Measurements from ENCODE around the gene NHSL1. TPM values are rescaled to one million over a fixed set of nuclear protein-coding genes. Genes with fewer than 3 reads are reported as not detected.

NHSL1 gene
- total and polyA plus RNA-seq, 9 of the 15 experiments (the other 6 are each of a cell fraction or from before 2014, with no cell fraction given), result 0.09 to 0.20 TPM; not detected in 7

- in situ Hi-C loops (cut with MboI), result no loop called here
- no peaks in the 10 kb centered on the region for H3K4me1 ChIP-seq (replicated peaks in 1 of 2; ENCODE audit: control insufficient read depth in 2 of 2, insufficient read depth in 2 of 2, low read length in 2 of 2)
Measured at GRCh38 chr6:138507977-138508675, 8.8 kb upstream of the NHSL1 start.

GRCh38 chr6:138504764-138505689 is 5.7 kb upstream of the NHSL1 start:
- Histone ChIP-seq H3K4me3 (no peak overlapping the region), H3K9me3 (replicated peaks; ENCODE audit: control insufficient read depth, insufficient read depth, low read depth, low read length) (no peaks in the 10 kb centered on the region), H2AFZ (ENCODE audit: low read depth, low read length) (no peak overlapping the region), H3K27me3 (ENCODE audit: control insufficient read depth in 2 of 2, insufficient read depth in 2 of 2, low read length in 2 of 2) (no peaks in the 10 kb centered on the region; a peak in 1 of 5 replicates), H4K20me1 (replicated peaks; ENCODE audit: control insufficient read depth, insufficient read depth, low read length) (no peaks in the 10 kb centered on the region), H3K4me1 (replicated peaks in 1 of 2; ENCODE audit: control insufficient read depth in 2 of 2, insufficient read depth in 2 of 2, low read length in 2 of 2) (no peaks in the 10 kb centered on the region), H3K36me3 (ENCODE audit: control insufficient read depth, insufficient read depth, low read length) (no peaks in the 10 kb centered on the region), H3K79me2 (ENCODE audit: control insufficient read depth, insufficient read depth, low read length) (no peaks in the 10 kb centered on the region), H3K27ac (ENCODE audit: extremely low read depth, low read depth, low read length) (no peak overlapping the region), H3K9ac (ENCODE audit: insufficient read depth in 1 of 2, low read depth in 2 of 2, low read length in 2 of 2) (no peak overlapping the region), H3K4me2 (ENCODE audit: insufficient read depth, low read length) (no peak overlapping the region), H3K9me1 (ENCODE audit: control insufficient read depth, insufficient read depth, low read length) (no peaks in the 10 kb centered on the region)
- in situ Hi-C loops (cut with MboI) (no loop called here), intact Hi-C loops (cut with micrococcal nuclease) (no loop called here)
- WGBS (ENCODE audit: insufficient coverage, low coverage, missing lambda C conversion rate), result under 1% methylated on average over 14 of the region's 14 CpGs
- POLR2A ChIA-PET, result interaction anchor here (0.8 kb wide), 1 partner anchor 8 kb away, joined by 4 read pairs; no protein-coding TSS in a partner anchor
- CTCF ChIA-PET (ENCODE audit: low intra/inter-chr PET ratio), result no interaction called here
- DNase-seq (ENCODE audit: extremely low read depth in 1 of 4, low spot score in 3 of 4) (no peak), FAIRE-seq (no peak), ATAC-seq (no peak)
- no TSS peak for BruUV-seq (replicated peaks)
- TF ChIP-seq, protein P1, sequence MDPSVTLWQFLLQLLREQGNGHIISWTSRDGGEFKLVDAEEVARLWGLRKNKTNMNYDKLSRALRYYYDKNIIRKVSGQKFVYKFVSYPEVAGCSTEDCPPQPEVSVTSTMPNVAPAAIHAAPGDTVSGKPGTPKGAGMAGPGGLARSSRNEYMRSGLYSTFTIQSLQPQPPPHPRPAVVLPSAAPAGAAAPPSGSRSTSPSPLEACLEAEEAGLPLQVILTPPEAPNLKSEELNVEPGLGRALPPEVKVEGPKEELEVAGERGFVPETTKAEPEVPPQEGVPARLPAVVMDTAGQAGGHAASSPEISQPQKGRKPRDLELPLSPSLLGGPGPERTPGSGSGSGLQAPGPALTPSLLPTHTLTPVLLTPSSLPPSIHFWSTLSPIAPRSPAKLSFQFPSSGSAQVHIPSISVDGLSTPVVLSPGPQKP (CRISPR knock-in tag; IDR thresholded peaks at IDR 0.05), result no peak
- TF ChIP-seq CBFB (CRISPR knock-in tag; IDR thresholded peaks at IDR 0.05) (no peak), CEBPB (tag; IDR thresholded peaks at IDR 0.05) (no peak), PHTF2 (CRISPR knock-in tag; IDR thresholded peaks at IDR 0.05) (no peak), JUND (IDR thresholded peaks at IDR 0.05; ENCODE audit: borderline replicate concordance, low read depth, low read length) (no peak), JUND (tag; IDR thresholded peaks at IDR 0.05; ENCODE audit: borderline replicate concordance, low read depth, low read length) (no peak)
- TF ChIP-seq, protein P2, sequence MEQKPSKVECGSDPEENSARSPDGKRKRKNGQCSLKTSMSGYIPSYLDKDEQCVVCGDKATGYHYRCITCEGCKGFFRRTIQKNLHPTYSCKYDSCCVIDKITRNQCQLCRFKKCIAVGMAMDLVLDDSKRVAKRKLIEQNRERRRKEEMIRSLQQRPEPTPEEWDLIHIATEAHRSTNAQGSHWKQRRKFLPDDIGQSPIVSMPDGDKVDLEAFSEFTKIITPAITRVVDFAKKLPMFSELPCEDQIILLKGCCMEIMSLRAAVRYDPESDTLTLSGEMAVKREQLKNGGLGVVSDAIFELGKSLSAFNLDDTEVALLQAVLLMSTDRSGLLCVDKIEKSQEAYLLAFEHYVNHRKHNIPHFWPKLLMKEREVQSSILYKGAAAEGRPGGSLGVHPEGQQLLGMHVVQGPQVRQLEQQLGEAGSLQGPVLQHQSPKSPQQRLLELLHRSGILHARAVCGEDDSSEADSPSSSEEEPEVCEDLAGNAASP (IDR thresholded peaks at IDR 0.05), result no peak

More at GRCh38 chr6:138507977-138508675, 8.8 kb upstream of the NHSL1 start:
- no peaks in the 10 kb centered on the region for H3K79me2 ChIP-seq (ENCODE audit: control insufficient read depth, insufficient read depth, low read length)
- H4K20me1 ChIP-seq (replicated peaks; ENCODE audit: control insufficient read depth, insufficient read depth, low read length), result no peaks in the 10 kb centered on the region
- no peaks in the 10 kb centered on the region for H3K36me3 ChIP-seq (ENCODE audit: control insufficient read depth, insufficient read depth, low read length)
- H3K9me1 ChIP-seq (ENCODE audit: control insufficient read depth, insufficient read depth, low read length), result no peaks in the 10 kb centered on the region
- no peak overlapping the region for H3K9ac ChIP-seq (ENCODE audit: insufficient read depth in 1 of 2, low read depth in 2 of 2, low read length in 2 of 2)
- DNase-seq (ENCODE audit: extremely low read depth in 1 of 4, low spot score in 3 of 4), result no peak
- ATAC-seq, result no peak
- no peak overlapping the region for H2AFZ ChIP-seq (ENCODE audit: low read depth, low read length)
- peaks cover 0 to 6% of the 10 kb centered on the region in 2 experiments; a peak in 2 of 5 replicates for H3K27me3 ChIP-seq (ENCODE audit: control insufficient read depth in 2 of 2, insufficient read depth in 2 of 2, low read length in 2 of 2)
- no peak overlapping the region for H3K4me2 ChIP-seq (ENCODE audit: insufficient read depth, low read length)
- no peak for TF ChIP-seq RB1 (IDR thresholded peaks at IDR 0.05; ENCODE audit: low read depth)
- TF ChIP-seq MYC (IDR thresholded peaks at IDR 0.05; ENCODE audit: low read depth, low read length), result no peak
- no peak for TF ChIP-seq MYC (CRISPR knock-in tag; IDR thresholded peaks at IDR 0.05; ENCODE audit: borderline replicate concordance, low read depth)
- TF ChIP-seq C11orf30 (IDR thresholded peaks at IDR 0.05; ENCODE audit: low read depth), result peak; percentile 9; the same call in 1 of the 2 replicates
- H3K27ac ChIP-seq (ENCODE audit: extremely low read depth, low read depth, low read length), result no peak overlapping the region
- no peak for FAIRE-seq
- intact Hi-C loops (cut with micrococcal nuclease), result no loop called here
- no TSS peak for BruUV-seq (replicated peaks)
- no peaks in the 10 kb centered on the region for H3K9me3 ChIP-seq (replicated peaks; ENCODE audit: control insufficient read depth, insufficient read depth, low read depth, low read length)
- CTCF ChIA-PET (ENCODE audit: low intra/inter-chr PET ratio), result interaction anchor here (0.7 to 1.4 kb wide), 2 partner anchors 393 to 398 kb away, joined by 3 to 4 read pairs; no protein-coding TSS in a partner anchor
- WGBS (ENCODE audit: insufficient coverage, low coverage, missing lambda C conversion rate), result 0% methylated on average over 7 of the region's 7 CpGs
- H3K4me3 ChIP-seq, result no peak overlapping the region
- POLR2A ChIA-PET, result no interaction called here

Measured in K562 (cell line).